ENCODE data around the gene SLC2A5.

SLC2A5 gene

GRCh38 chr1:8985915-8986813, 83.3 kb downstream of the SLC2A5 start:
- no peak for DNase-seq (ENCODE audit: low spot score)

More at GRCh38 chr1:8985915-8986813, 83.3 kb downstream of the SLC2A5 start:
- TF ChIP-seq, protein P1, sequence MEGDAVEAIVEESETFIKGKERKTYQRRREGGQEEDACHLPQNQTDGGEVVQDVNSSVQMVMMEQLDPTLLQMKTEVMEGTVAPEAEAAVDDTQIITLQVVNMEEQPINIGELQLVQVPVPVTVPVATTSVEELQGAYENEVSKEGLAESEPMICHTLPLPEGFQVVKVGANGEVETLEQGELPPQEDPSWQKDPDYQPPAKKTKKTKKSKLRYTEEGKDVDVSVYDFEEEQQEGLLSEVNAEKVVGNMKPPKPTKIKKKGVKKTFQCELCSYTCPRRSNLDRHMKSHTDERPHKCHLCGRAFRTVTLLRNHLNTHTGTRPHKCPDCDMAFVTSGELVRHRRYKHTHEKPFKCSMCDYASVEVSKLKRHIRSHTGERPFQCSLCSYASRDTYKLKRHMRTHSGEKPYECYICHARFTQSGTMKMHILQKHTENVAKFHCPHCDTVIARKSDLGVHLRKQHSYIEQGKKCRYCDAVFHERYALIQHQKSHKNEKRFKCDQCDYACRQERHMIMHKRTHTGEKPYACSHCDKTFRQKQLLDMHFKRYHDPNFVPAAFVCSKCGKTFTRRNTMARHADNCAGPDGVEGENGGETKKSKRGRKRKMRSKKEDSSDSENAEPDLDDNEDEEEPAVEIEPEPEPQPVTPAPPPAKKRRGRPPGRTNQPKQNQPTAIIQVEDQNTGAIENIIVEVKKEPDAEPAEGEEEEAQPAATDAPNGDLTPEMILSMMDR (IDR thresholded peaks at IDR 0.05; ENCODE audit: extremely low read depth, missing control alignments): no peak

Data from GM20000 (cell line).